ENCODE data around the gene TRMT44. TPM values are rescaled to one million over a fixed set of nuclear protein-coding genes. Genes with fewer than 3 reads are reported as not detected.

Gene TRMT44
- total and polyA plus RNA-seq, 2 donors (not counting 1 experiment from before 2014, with no cell fraction given) = 13.3 to 37.4 TPM

DNA sequence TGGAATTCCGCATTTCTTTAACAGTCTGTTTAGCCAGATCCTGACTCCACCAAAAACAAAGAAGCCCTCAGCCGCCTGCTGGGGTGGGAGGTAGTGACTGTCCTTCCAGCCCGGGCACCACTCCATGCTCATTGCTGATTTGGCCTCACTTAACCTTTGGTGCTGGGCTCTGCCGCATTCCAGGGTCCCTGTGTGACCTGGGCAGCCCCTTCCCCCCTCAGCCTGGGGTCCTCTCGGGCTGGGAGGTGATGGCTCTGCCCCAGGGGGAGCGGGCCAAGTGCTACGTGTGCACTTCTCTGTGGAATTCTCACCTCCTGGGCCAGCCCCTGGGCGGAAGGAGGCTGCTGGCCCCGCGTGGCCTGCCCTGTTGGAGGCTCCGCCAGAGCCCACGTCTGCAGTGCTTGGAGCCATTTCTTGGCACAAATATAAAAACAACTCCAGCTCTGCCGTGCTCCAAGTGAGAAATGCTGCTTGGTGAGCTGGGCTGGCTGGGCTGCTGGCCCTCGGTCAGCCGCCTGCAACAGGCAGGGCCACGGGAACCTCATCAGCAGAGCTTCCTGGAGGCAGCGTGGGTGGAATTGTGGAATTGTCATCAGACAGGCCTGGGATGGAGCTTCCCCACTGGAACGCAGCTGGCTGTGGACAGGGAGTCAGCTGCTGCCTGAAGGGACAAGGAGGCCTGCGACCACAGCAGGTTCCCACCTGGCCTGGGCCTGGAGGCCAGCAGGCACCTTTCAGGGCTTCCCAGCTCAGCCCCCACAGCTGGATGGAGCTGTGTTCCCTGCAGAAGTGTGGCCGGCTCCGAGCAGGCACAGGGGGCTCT, 66.0 kb downstream of the TRMT44 start:
- Mint-ChIP-seq H3K9me3 (ENCODE audit: insufficient read depth) (no peaks in the 10 kb centered on the region), H3K4me1 (no peaks in the 10 kb centered on the region), H3K4me3 (no peak overlapping the region), H3K27ac (no peak overlapping the region), H3K27me3 (no peaks in the 10 kb centered on the region)
- Histone ChIP-seq H4K20me1 (ENCODE audit: control insufficient read depth, insufficient read depth, low read length, poor library complexity, severe bottlenecking) (no peaks in the 10 kb centered on the region), H3K27me3 (replicated peaks in 1 of 4; ENCODE audit: control extremely low read depth in 1 of 4, control insufficient read depth in 3 of 4, insufficient read depth in 4 of 4, low read length in 3 of 4) (no peaks in the 10 kb centered on the region), H3K9me3 (ENCODE audit: control extremely low read depth in 1 of 3, control insufficient read depth in 2 of 3, insufficient read depth in 1 of 3, low read length in 2 of 3) (peaks cover 0 to 15% (median 0%) of the 10 kb centered on the region in 3 donors), H3K27ac (ENCODE audit: low read length in 2 of 2) (no peak overlapping the region), H2AFZ (ENCODE audit: insufficient read depth, low read depth, low read length, poor library complexity, severe bottlenecking) (no peak overlapping the region), H3K4me3 (ENCODE audit: control extremely low read depth in 1 of 5, extremely low read depth in 1 of 5, insufficient read depth in 1 of 5, low read depth in 2 of 5, low read length in 4 of 5) (no peak overlapping the region), H3K79me2 (ENCODE audit: control insufficient read depth, insufficient read depth, low read length) (no peaks in the 10 kb centered on the region), H3K36me3 (replicated peaks in 1 of 2; ENCODE audit: control extremely low read depth in 1 of 2, control insufficient read depth in 1 of 2, extremely low read depth in 1 of 2, insufficient read depth in 2 of 2, low read length in 1 of 2) (no peaks in the 10 kb centered on the region), H3K4me1 (ENCODE audit: control insufficient read depth in 2 of 2, insufficient read depth in 2 of 2, low read length in 2 of 2) (no peaks in the 10 kb centered on the region), H3K9ac (ENCODE audit: low read length) (no peak overlapping the region), H3K4me2 (replicated peaks; ENCODE audit: low read depth, low read length, poor library complexity, severe bottlenecking) (no peak overlapping the region)
- TF ChIP-seq EZH2 (IDR thresholded peaks at IDR 0.05; ENCODE audit: borderline replicate concordance, insufficient read depth, low read depth, low read length, poor library complexity, severe bottlenecking) = no peak
- TF ChIP-seq, protein P1, sequence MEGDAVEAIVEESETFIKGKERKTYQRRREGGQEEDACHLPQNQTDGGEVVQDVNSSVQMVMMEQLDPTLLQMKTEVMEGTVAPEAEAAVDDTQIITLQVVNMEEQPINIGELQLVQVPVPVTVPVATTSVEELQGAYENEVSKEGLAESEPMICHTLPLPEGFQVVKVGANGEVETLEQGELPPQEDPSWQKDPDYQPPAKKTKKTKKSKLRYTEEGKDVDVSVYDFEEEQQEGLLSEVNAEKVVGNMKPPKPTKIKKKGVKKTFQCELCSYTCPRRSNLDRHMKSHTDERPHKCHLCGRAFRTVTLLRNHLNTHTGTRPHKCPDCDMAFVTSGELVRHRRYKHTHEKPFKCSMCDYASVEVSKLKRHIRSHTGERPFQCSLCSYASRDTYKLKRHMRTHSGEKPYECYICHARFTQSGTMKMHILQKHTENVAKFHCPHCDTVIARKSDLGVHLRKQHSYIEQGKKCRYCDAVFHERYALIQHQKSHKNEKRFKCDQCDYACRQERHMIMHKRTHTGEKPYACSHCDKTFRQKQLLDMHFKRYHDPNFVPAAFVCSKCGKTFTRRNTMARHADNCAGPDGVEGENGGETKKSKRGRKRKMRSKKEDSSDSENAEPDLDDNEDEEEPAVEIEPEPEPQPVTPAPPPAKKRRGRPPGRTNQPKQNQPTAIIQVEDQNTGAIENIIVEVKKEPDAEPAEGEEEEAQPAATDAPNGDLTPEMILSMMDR (IDR thresholded peaks at IDR 0.05) = no peak
- no peak for DNase-seq
- ChIA-PET POLR2A (no interaction called here), CTCF (no interaction called here)
- intact Hi-C loops (cut with micrococcal nuclease) = no loop called here
- WGBS (ENCODE audit: insufficient coverage) = 85% methylated on average over 18 of the region's 21 CpGs
- no peak for ATAC-seq (ENCODE audit: low read depth)

DNA sequence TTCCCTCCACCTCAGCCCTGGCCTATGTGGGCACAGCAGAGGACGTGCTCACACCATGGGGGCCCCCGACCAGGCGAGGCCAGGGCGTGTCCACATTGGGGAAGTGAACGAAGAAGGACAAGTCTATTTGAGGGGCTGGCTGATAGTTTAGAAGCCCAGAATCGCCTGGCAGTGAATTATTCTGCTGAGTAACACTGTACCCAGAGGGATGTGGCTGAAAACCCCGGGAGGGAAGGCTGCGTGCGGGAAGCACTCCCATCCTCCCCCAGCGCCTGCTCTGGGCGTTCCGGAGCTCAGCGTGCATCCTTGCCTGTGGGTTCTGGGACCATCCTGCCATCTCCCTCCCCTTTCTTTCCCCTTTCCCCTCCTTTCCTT, 66.6 kb downstream of the TRMT44 start:
- H3K27me3 Mint-ChIP-seq = no peaks in the 10 kb centered on the region
- no peak overlapping the region for H3K27ac ChIP-seq (ENCODE audit: low read length in 2 of 2)
- H3K4me3 Mint-ChIP-seq = no peak overlapping the region
- CTCF ChIA-PET = no interaction called here
- no peak overlapping the region for H3K4me3 ChIP-seq (ENCODE audit: control extremely low read depth in 1 of 5, extremely low read depth in 1 of 5, insufficient read depth in 1 of 5, low read depth in 2 of 5, low read length in 4 of 5)
- 79% methylated on average over 13 of the region's 13 CpGs for WGBS (ENCODE audit: insufficient coverage)
- H3K27me3 ChIP-seq (replicated peaks in 1 of 4; ENCODE audit: control extremely low read depth in 1 of 4, control insufficient read depth in 3 of 4, insufficient read depth in 4 of 4, low read length in 3 of 4) = no peaks in the 10 kb centered on the region
- no peak overlapping the region for H3K9ac ChIP-seq (ENCODE audit: low read length)
- TF ChIP-seq, protein P1 (IDR thresholded peaks at IDR 0.05) = no peak
- no peak for TF ChIP-seq EZH2 (IDR thresholded peaks at IDR 0.05; ENCODE audit: borderline replicate concordance, insufficient read depth, low read depth, low read length, poor library complexity, severe bottlenecking)
- H3K4me1 ChIP-seq (ENCODE audit: control insufficient read depth in 2 of 2, insufficient read depth in 2 of 2, low read length in 2 of 2) = no peaks in the 10 kb centered on the region
- H3K4me2 ChIP-seq (replicated peaks; ENCODE audit: low read depth, low read length, poor library complexity, severe bottlenecking) = no peak overlapping the region
- H4K20me1 ChIP-seq (ENCODE audit: control insufficient read depth, insufficient read depth, low read length, poor library complexity, severe bottlenecking) = no peaks in the 10 kb centered on the region
- no peaks in the 10 kb centered on the region for H3K4me1 Mint-ChIP-seq
- no peaks in the 10 kb centered on the region for H3K79me2 ChIP-seq (ENCODE audit: control insufficient read depth, insufficient read depth, low read length)
- no peak overlapping the region for H2AFZ ChIP-seq (ENCODE audit: insufficient read depth, low read depth, low read length, poor library complexity, severe bottlenecking)
- no peaks in the 10 kb centered on the region for H3K9me3 Mint-ChIP-seq (ENCODE audit: insufficient read depth)
- DNase-seq = no peak
- intact Hi-C loops (cut with micrococcal nuclease) = no loop called here
- H3K9me3 ChIP-seq (ENCODE audit: control extremely low read depth in 1 of 3, control insufficient read depth in 2 of 3, insufficient read depth in 1 of 3, low read length in 2 of 3) = peaks cover 0 to 11% (median 0%) of the 10 kb centered on the region in 3 donors
- H3K36me3 ChIP-seq (replicated peaks in 1 of 2; ENCODE audit: control extremely low read depth in 1 of 2, control insufficient read depth in 1 of 2, extremely low read depth in 1 of 2, insufficient read depth in 2 of 2, low read length in 1 of 2) = no peaks in the 10 kb centered on the region
- no peak overlapping the region for H3K27ac Mint-ChIP-seq
- no peak for ATAC-seq (ENCODE audit: low read depth)
- POLR2A ChIA-PET = no interaction called here
